K562 (cell line): ENCODE data around the gene LUC7L3. TPM values are rescaled to one million over a fixed set of nuclear protein-coding genes. Genes with fewer than 3 reads are reported as not detected.

Experiments used
- ATAC-seq: fragments of 200-7000 bp; cut with Tn5 transposase; 3 replicates; pipeline ENCODE4 v1.9.1; 2020; ENCODE audit warnings: moderate library complexity
- BruUV-seq: library from RNA; stranded (reverse); fragments of 400-500 nt; replicated peaks from 2 replicates; lab custom pipeline; 2021; lab: Mats Ljungman, UMichigan
- CTCF ChIA-PET: fragments of 300-600 bp; formaldehyde crosslinking; extraction: SDS; loops from one replicate; lab custom pipeline; 2021; ENCODE audit warnings: low intra/inter-chr PET ratio; lab: Yijun Ruan, JAX
- POLR2A ChIA-PET: fragments of 300-600, 350-650 bp; sonication (Branson Sonifier 250); formaldehyde crosslinking; extraction: SDS; loops from one replicate; lab custom pipeline; 2021; ENCODE audit warnings: antibody characterized with exemption, inconsistent platforms; lab: Yijun Ruan, JAX
- DNase-seq, 4 experiments: peaks; one replicate each; pipeline versions ENCODE4 v3.0.0 to v3.0.0-alpha.2; 2011 to 2018; ENCODE audit warnings: low spot score in 3 of 4, mixed read lengths in 3 of 4; ENCODE audit errors: extremely low read depth in 1 of 4
- FAIRE-seq: peaks from 2 replicates; lab custom pipeline; 2011; peaks lifted over from hg19 to GRCh38; lab: Jason Lieb, UNC
- H2AFZ ChIP-seq: 2 replicates; pipeline ENCODE4 v1.6.0; 2011; ENCODE audit warnings: low read depth, low read length, control low read depth, inconsistent platforms
- H3K27ac ChIP-seq: fragments of 200-600 bp; 3 replicates; pipeline ENCODE4 v1.8.0; 2011; ENCODE audit warnings: low read depth, mild to moderate bottlenecking, control low read depth, inconsistent platforms, low read length, moderate library complexity, mixed read lengths; ENCODE audit errors: extremely low read depth
- H3K27me3 ChIP-seq, 2 experiments: fragments of 300-600 bp in 1 of 2; 2 replicates in 1 of 2; 3 replicates in 1 of 2; pipeline versions ENCODE4 v1.6.0 to v1.8.0; 2011; ENCODE audit warnings: inconsistent platforms in 2 of 2, low read length in 2 of 2, mild to moderate bottlenecking in 1 of 2, mixed read lengths in 1 of 2, moderate library complexity in 1 of 2; ENCODE audit not compliant: control insufficient read depth in 2 of 2, insufficient read depth in 2 of 2
- H3K36me3 ChIP-seq: fragments of 300-600 bp; 3 replicates; pipeline ENCODE4 v1.8.0; 2011; ENCODE audit warnings: mild to moderate bottlenecking, low read length, inconsistent platforms; ENCODE audit not compliant: control insufficient read depth, insufficient read depth
- H3K4me1 ChIP-seq, 2 experiments: fragments of 200-600 bp in 1 of 2; replicated peaks in 1 of 2; 2 replicates in 1 of 2; 3 replicates in 1 of 2; pipeline versions ENCODE4 v1.5.1 to v1.8.0; 2011; ENCODE audit warnings: inconsistent platforms in 2 of 2, low read length in 2 of 2, mild to moderate bottlenecking in 1 of 2, mixed read lengths in 1 of 2, moderate library complexity in 1 of 2; ENCODE audit not compliant: control insufficient read depth in 2 of 2, insufficient read depth in 2 of 2
- H3K4me2 ChIP-seq: 2 replicates; pipeline ENCODE4 v1.6.1; 2011; ENCODE audit warnings: low read length, control low read depth, inconsistent platforms, mixed read lengths; ENCODE audit not compliant: insufficient read depth
- H3K4me3 ChIP-seq: fragments of 200-600 bp; sonication (generic), shearing (Covaris generic); 2 replicates; pipeline ENCODE4 v1.5.1; 2016; ENCODE audit warnings: control low read depth, inconsistent platforms
- H3K79me2 ChIP-seq: fragments of 200-600 bp; 3 replicates; pipeline ENCODE4 v1.8.0; 2011; ENCODE audit warnings: low read length, inconsistent platforms; ENCODE audit not compliant: control insufficient read depth, insufficient read depth
- H3K9ac ChIP-seq, 2 experiments: 2 replicates each; pipeline versions ENCODE4 v1.6.0 to v1.6.1; 2011; ENCODE audit warnings: low read depth in 2 of 2, low read length in 2 of 2, control low read depth in 1 of 2, inconsistent platforms in 1 of 2, mild to moderate bottlenecking in 1 of 2, mixed read lengths in 1 of 2; ENCODE audit not compliant: insufficient read depth in 1 of 2
- H3K9me1 ChIP-seq: one replicate; pipeline ENCODE4 v1.6.0; 2011; ENCODE audit warnings: inconsistent platforms, mild to moderate bottlenecking, low read length, moderate library complexity; ENCODE audit not compliant: control insufficient read depth, insufficient read depth
- H3K9me3 ChIP-seq: replicated peaks from 2 replicates; pipeline ENCODE4 v1.5.1; 2011; ENCODE audit warnings: low read depth, low read length, inconsistent platforms; ENCODE audit not compliant: control insufficient read depth, insufficient read depth
- H4K20me1 ChIP-seq: replicated peaks from 2 replicates; pipeline ENCODE4 v1.6.1; 2011; ENCODE audit warnings: low read length, inconsistent platforms, mixed read lengths; ENCODE audit not compliant: control insufficient read depth, insufficient read depth
- ASH1L ChIP-seq: fragments of 450-650 bp; IDR thresholded peaks from 2 replicates; pipeline ENCODE4 v1.6.1; 2018; ENCODE audit warnings: borderline replicate concordance, mild to moderate bottlenecking, low read depth; ENCODE audit not compliant: partially characterized antibody
- FOXJ2 ChIP-seq: fragments of 200-800 bp; sonication (Bioruptor generic); IDR thresholded peaks from 2 replicates; pipeline ENCODE4 v1.6.1; 2016; ENCODE audit warnings: missing genetic modification characterization, missing compliant biosample characterization
- HES1 ChIP-seq: fragments of 450-650 bp; IDR thresholded peaks from 2 replicates; pipeline ENCODE4 v1.6.1; 2016; ENCODE audit warnings: low read depth, mild to moderate bottlenecking, moderate library complexity
- MAX ChIP-seq: sonication (generic); formaldehyde crosslinking; IDR thresholded peaks from 2 replicates; pipeline ENCODE4 v1.9.0; 2022; ENCODE audit warnings: mild to moderate bottlenecking, missing genetic modification reagents
- MCM3 ChIP-seq: fragments of 450-650 bp; IDR thresholded peaks from 2 replicates; pipeline ENCODE4 v1.6.1; 2016
- NCOA6 ChIP-seq: fragments of 450-650 bp; IDR thresholded peaks from 2 replicates; pipeline ENCODE4 v1.6.1; 2017; ENCODE audit warnings: mild to moderate bottlenecking
- PHTF2 ChIP-seq: fragments of 250-450 bp; sonication (Bioruptor Pico); IDR thresholded peaks from 2 replicates; pipeline ENCODE4 v1.5.0; 2021; ENCODE audit warnings: mild to moderate bottlenecking
- PYGO2 ChIP-seq: fragments of 450-650 bp; IDR thresholded peaks from 2 replicates; pipeline ENCODE4 v1.6.1; 2016; ENCODE audit warnings: mild to moderate bottlenecking, missing genetic modification characterization, moderate library complexity, missing compliant biosample characterization
- TSC22D4 ChIP-seq: fragments of 450-650 bp; IDR thresholded peaks from 2 replicates; pipeline ENCODE4 v1.6.1; 2016; ENCODE audit warnings: missing genetic modification characterization, missing biosample characterization, control low read depth
- ZEB2 ChIP-seq: fragments of 450-650 bp; IDR thresholded peaks from 2 replicates; pipeline ENCODE4 v1.6.1; 2016
- ZNF311 ChIP-seq: fragments of 250-450 bp; sonication (Bioruptor Pico); IDR thresholded peaks from 2 replicates; pipeline ENCODE4 v1.4.0; 2020; ENCODE audit warnings: mild to moderate bottlenecking, moderate library complexity
- ZNF398 ChIP-seq: fragments of 250-450 bp; sonication (Bioruptor Pico); IDR thresholded peaks from 2 replicates; pipeline ENCODE4 v1.8.0; 2021; ENCODE audit warnings: moderate library complexity, mild to moderate bottlenecking, inconsistent platforms
- WGBS: fragments of 100-300 bp; shearing (Covaris generic); methylation state at CpG from one replicate; pipeline ENCODE4 v1.1.6; 2016; ENCODE audit warnings: low coverage, mixed read lengths; ENCODE audit not compliant: insufficient coverage; ENCODE audit errors: missing lambda C conversion rate; 5-methylcytosine and 5-hydroxymethylcytosine counted together
- in situ Hi-C: fragments of 300-500 bp; cut with MboI; formaldehyde crosslinking; loops from 4 replicates; pipeline ENCODE4 v1.15.0; 2018; ENCODE audit warnings: inconsistent platforms, mixed read lengths
- intact Hi-C: fragments of 100-400 bp; cut with micrococcal nuclease; formaldehyde crosslinking; loops from 2 replicates; pipeline ENCODE4 v1.14.2; 2022
- polyA plus RNA-seq, 8 experiments: library from polyadenylated mRNA; depleted of rRNA in 4 of 8; stranded (reverse) in 5 of 8; unstranded in 3 of 8; fragments of >200 nt; fragmentation: Nextera tagmentation in 2 of 8; fragmentation: Illumina TruSeq in 1 of 8; extraction: Ambion mirVana in 2 of 8; extraction: Trizol in 1 of 8; gene quantifications; 2 replicates each; pipeline versions ENCODE4 v1.2.1 to v1.2.3, GENCODE V29; 2011 to 2014; ENCODE audit warnings: inconsistent platforms in 1 of 8, missing spikeins in 1 of 8
- total RNA-seq, 7 experiments: library from RNA; depleted of rRNA in 6 of 7; stranded (reverse); fragments of >200 nt in 6 of 7; fragmentation: Illumina TruSeq in 2 of 7; extraction: Trizol in 2 of 7; gene quantifications; 2 replicates each; pipeline versions ENCODE4 v1.2.1 to v1.2.3, GENCODE V29; 2011 to 2021; ENCODE audit warnings: low replicate concordance in 1 of 7
- TF ChIP-seq, protein P1 (sequence below): sonication (generic); formaldehyde crosslinking; IDR thresholded peaks from 2 replicates; pipeline ENCODE4 v1.8.1; 2023; ENCODE audit warnings: mild to moderate bottlenecking, missing genetic modification reagents
- TF ChIP-seq, protein P2 (sequence below): fragments of 250-450 bp; sonication (Bioruptor Pico); IDR thresholded peaks from 2 replicates; pipeline ENCODE4 v1.8.0; 2021; ENCODE audit warnings: mild to moderate bottlenecking, moderate library complexity

LUC7L3 gene
- total and polyA plus RNA-seq, 9 of the 15 experiments (the other 6 are each of a cell fraction or from before 2014, with no cell fraction given): 80.8 to 284 (median 127) TPM

DNA sequence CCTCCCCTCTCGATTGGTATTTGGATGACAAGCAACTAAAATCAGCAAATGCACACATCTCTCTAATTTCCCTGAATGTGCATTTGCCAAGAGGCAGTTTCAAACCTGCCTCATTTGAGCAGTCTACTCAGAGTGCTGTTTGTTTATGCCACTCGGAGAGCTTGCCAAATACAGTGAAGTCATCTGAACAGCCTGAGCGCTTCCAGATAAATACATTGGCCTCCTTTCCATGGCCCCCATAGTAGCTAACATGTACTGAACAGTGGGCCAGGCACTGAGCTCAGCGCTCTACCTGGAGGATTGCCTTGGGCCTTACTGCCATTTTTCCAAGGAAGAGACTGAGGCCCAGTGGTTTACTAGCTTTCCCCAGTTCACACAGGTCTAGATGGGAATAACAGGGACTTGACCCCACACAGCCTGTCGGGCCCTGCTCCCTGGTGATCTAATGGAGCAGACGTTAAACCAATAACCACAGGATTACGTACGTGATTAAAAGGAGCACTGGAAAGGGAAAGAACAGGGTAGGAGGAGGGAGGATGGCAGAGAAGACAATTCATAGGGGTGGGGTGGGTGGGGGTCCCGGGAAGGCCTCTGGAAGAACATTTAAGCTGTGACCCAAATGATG is 66.7 kb downstream of the LUC7L3 start (continued):
- no peak for TF ChIP-seq ASH1L
- TF ChIP-seq ZNF311 (CRISPR knock-in tag): no peak
- TF ChIP-seq NCOA6: no peak
- TF ChIP-seq MCM3: no peak

GRCh38 chr17:50787106-50787505 is 67.7 kb downstream of the LUC7L3 start:
- peaks cover 0 to 3% of the 10 kb centered on the region in 2 experiments; a peak in 3 of 5 replicates for H3K4me1 ChIP-seq
- CTCF ChIA-PET: no interaction called here
- no peak overlapping the region for H3K4me3 ChIP-seq
- ATAC-seq: no peak
- no peaks in the 10 kb centered on the region for H3K79me2 ChIP-seq
- POLR2A ChIA-PET: interaction anchor here (0.6 to 1.0 kb wide), 5 partner anchors 8 to 98 kb away, joined by 3 read pairs; no protein-coding TSS in a partner anchor
- intact Hi-C loops (no loop called here), in situ Hi-C loops (no loop called here)
- H3K9me1 ChIP-seq: no peaks in the 10 kb centered on the region
- H2AFZ ChIP-seq: no peak overlapping the region; the same call in 1 of the 2 replicates
- no TSS peak for BruUV-seq
- H3K9ac ChIP-seq: 0 out of 4 replicates have a peak overlapping the region, but pooled peaks of 1 of the 2 experiments have one; percentile 1
- no peaks in the 10 kb centered on the region for H3K9me3 ChIP-seq
- no peak overlapping the region for H3K4me2 ChIP-seq
- no peak for DNase-seq
- no peak overlapping the region for H3K27ac ChIP-seq
- no peak for FAIRE-seq
- no peaks in the 10 kb centered on the region for H3K27me3 ChIP-seq
- H4K20me1 ChIP-seq: no peaks in the 10 kb centered on the region
- WGBS: 22% methylated on average over 7 of the region's 7 CpGs
- H3K36me3 ChIP-seq: no peaks in the 10 kb centered on the region
- TF ChIP-seq, protein P1, sequence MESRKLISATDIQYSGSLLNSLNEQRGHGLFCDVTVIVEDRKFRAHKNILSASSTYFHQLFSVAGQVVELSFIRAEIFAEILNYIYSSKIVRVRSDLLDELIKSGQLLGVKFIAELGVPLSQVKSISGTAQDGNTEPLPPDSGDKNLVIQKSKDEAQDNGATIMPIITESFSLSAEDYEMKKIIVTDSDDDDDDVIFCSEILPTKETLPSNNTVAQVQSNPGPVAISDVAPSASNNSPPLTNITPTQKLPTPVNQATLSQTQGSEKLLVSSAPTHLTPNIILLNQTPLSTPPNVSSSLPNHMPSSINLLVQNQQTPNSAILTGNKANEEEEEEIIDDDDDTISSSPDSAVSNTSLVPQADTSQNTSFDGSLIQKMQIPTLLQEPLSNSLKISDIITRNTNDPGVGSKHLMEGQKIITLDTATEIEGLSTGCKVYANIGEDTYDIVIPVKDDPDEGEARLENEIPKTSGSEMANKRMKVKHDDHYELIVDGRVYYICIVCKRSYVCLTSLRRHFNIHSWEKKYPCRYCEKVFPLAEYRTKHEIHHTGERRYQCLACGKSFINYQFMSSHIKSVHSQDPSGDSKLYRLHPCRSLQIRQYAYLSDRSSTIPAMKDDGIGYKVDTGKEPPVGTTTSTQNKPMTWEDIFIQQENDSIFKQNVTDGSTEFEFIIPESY (CRISPR knock-in tag): no peak
- TF ChIP-seq, protein P2, sequence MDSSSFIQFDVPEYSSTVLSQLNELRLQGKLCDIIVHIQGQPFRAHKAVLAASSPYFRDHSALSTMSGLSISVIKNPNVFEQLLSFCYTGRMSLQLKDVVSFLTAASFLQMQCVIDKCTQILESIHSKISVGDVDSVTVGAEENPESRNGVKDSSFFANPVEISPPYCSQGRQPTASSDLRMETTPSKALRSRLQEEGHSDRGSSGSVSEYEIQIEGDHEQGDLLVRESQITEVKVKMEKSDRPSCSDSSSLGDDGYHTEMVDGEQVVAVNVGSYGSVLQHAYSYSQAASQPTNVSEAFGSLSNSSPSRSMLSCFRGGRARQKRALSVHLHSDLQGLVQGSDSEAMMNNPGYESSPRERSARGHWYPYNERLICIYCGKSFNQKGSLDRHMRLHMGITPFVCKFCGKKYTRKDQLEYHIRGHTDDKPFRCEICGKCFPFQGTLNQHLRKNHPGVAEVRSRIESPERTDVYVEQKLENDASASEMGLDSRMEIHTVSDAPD (CRISPR knock-in tag): no peak
- TF ChIP-seq PYGO2 (tag) (no peak), ZEB2 (no peak), PHTF2 (CRISPR knock-in tag) (no peak), ZNF398 (CRISPR knock-in tag) (no peak), MAX (no peak), FOXJ2 (tag) (no peak), HES1 (no peak), TSC22D4 (tag) (no peak)
